Stimulated activated CD4-positive, alpha-beta T cell treated with anti-CD3 and anti-CD28 coated beads, Interleukin-2, amount 100 ng/mL, for 4 hours (primary cell): ENCODE results near the gene CSRNP2.
"Not testable (repeated sequence)": the region's sequence is repeated elsewhere in the genome, so short reads cannot be mapped to it uniquely, and the experiment has no call there.

Experiments
- DNase-seq: peaks from one replicate; pipeline ENCODE4 v3.0.0-alpha.2; 2020; ENCODE audit warnings: low read depth

Gene CSRNP2

DNA sequence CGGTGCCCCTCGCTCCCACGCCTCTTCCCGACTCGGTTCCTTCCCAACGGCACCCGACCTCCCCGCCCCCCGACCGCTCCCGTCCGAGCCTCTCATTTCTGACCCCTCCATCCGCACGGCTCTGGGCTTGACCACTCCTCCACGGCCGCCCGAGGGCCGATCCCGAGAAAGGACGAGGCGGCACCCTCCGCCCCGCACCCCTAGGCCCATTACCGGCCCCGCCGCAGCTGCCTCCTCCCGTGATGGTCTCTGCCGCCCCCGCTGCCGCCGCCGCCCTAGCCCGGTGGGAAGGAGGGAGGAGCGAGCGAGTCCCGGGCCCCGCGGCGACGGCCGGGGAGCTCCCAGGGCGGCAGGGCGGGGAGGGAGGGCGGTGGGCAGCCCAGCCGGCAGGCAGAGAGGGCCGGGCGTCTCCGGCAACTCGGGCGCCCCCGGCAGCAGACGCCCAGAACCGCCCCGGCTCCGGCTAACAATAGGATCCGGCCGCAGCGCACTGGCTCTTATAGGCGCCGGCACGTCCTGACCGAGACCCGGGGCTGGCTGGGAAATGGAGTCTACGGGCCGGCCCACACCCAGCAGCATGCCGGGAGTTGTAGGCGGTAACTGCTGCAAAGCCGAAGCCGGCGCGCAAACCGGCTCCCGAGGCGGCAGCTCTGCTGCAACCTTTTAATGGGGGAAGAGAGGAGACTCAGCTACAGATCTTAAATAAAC lies at the start of gene CSRNP2:
CSRNP2 (minus strand) TSS at position 471 of the 708 bp plus-strand sequence. CDS start 7,035 bp downstream, outside the sequence.
- DNase-seq, result peak; percentile 89

DNA sequence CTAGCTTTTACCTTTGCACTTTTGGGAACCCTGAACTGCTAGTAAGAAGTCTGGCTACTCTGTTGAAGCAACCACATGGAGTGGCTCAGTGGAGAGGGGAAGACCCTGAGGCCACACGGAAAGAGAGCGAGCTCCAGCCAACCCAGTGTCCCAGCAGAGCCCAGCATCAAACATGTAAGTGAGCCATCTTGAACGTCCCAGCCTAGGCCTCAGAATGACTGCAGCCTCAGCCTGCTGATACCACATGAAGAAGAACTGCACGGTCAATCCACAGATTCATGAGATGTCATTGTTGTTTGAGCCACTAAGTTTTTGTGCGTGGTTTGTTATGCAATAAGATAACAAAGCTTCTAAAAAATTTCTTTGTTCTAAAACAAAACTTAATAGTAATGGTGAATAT lies 49.3 kb upstream of the CSRNP2 start:
- no peak for DNase-seq

DNA sequence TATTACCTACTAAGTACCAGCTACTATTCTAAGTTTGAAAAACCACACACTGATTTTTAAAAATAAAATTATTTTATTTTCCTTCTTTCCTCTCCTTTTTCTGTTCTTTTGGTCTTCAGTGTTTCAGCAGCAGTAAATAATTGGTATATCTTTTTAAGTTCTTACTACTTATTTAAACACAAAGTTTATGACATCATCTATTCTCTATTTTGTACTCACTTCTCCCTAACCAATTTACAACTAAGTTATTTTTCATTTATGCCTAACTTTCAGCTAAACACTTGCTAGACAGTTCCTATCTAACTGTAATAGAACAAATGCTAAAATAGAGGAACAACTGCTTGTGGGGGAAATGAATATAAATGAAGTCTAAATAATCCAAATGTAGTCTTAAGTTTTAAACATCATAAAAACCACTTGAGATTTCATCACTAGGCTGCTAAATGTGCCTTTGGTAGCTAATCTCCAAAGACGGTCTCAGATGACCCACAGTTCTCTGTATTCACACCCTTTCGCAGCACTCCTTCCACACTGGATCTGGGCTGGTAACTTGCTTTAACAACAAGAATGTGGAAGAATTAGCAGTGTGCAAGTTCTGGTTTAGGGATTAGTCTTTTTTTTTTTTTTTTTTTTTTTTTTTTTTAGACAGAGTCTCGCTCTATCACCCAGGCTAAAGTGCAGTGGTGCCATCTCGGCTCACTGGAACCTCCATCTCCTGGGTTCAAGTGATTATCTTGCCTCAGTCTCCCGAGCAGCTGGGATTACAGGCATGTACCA lies 48.5 kb upstream of the CSRNP2 start:
- no peak for DNase-seq

DNA sequence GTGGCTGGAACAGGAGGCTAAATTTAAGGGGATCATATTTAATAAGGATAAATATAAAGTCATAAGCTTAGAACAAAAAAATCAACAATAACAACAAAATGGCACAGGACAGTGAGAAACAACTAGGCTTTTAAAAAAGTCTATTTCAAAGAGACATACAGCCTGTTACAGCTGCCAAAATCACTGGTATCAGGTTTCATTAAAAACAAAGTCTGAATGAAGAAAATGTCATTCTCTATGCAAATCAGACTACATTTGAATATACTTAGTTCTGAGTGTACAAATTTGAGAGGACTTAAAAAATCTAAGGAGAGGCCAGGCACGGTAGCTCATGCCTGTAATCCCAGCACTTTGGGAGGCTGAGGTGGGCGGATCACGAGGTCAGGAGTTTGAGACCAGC lies 45.5 kb upstream of the CSRNP2 start:
- DNase-seq, result no peak

DNA sequence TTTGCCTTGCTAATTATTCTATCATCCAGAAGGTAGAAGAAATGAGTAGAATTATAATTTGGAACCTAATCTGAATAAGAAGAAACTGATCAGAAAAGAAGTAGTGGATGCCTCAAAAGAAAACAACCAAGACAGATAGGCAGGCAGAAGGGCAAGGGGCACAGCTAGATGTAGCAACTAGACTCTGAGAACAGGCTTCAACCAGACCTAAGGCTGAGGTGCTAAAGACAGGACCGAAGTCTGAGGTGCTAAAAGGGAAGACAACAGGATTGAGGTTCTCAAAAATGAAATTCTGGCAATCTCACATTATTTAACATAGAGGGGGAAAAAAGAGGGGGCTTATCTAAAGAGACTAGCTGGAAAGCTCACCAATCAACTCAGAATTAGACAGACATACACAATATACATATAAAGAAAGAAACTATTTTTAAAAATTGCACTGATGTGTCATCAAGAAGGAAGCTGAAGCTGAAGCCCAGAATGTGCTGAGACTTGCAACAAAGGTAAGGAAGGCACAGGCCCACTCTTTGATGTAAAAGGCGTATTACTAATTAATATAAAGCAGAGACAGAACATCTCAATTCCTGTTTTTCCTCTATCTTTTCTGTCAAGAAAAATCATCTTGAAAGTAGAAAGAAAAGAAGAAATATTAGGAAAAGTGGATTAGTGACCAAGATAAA lies 43.8 kb upstream of the CSRNP2 start:
- no peak for DNase-seq

DNA sequence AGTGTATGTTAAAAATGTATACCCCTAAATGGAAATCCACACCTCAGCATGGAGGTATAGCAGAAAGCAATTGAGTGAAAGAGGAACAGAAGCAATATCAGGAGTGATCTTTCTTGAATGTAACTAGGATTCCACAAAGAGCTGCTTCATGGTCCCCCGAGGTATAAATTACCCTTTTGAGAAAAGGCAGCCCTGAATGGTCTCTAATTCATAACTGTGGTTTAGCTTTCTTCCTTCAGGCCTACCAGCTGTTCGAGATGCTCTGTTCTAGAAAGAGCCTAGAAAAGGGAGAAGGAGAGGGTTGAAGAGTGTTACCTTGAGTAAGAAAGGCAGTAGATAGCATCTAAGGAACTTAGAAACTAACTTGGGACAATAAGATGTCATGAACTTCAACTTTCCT lies 42.9 kb upstream of the CSRNP2 start:
- DNase-seq, result no peak

DNA sequence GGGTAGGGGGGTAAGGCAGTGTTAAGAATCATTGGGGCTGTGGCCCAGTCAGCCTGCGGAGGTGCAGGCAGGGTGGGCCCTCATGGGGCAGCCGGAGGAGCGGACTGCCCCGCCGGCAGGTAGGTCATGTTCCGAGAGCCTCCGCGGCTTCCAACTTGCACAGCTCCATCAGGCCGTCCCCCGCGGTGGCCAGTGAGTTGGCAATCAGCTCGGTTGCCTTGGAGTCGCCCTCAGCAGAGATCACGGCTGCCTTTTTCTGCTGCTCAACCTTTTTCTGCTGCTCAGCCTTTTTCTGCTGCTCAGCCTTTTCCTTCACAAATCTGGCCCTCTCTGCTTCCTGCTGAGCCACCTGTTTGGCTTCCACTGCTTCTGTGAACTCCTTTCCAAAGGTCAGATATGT lies 41.1 kb upstream of the CSRNP2 start:
- no peak for DNase-seq

GRCh38 chr12:51122844-51123243 lies 39.4 kb upstream of the CSRNP2 start:
- DNase-seq, result no peak

DNA sequence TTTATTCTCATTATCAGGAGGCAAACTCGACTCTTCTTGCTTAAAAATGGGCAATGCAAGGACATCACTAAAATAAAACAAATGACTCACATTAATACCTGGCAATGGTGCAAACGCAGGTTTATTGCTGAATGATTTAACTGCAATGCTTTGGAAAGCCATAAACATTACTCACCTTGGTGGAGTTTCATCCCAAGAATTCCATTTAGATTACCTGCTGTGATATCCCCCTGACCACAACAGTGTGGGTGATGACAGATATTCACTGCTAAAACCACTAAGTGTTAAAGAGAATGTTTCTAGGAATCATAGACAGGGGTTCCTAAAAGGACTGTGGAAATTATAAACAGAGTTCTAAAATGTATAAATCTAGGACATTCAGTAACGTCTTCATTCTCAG lies 35.3 kb upstream of the CSRNP2 start:
- DNase-seq, result no peak

- no peak for DNase-seq
These were observed 32.1 kb upstream of the CSRNP2 start for GRCh38 chr12:51115533-51115932.

- DNase-seq, result no peak
These were observed 24.7 kb upstream of the CSRNP2 start for GRCh38 chr12:51108136-51108535.

GRCh38 chr12:51103977-51104376 lies 20.6 kb upstream of the CSRNP2 start:
- no peak for DNase-seq

GRCh38 chr12:51098611-51099010 lies 15.2 kb upstream of the CSRNP2 start:
- no peak for DNase-seq

- no peak for DNase-seq
These were observed 7.4 kb upstream of the CSRNP2 start for GRCh38 chr12:51090705-51091229.

GRCh38 chr12:51087818-51088217 lies 4.4 kb upstream of the CSRNP2 start:
- no peak for DNase-seq

DNA sequence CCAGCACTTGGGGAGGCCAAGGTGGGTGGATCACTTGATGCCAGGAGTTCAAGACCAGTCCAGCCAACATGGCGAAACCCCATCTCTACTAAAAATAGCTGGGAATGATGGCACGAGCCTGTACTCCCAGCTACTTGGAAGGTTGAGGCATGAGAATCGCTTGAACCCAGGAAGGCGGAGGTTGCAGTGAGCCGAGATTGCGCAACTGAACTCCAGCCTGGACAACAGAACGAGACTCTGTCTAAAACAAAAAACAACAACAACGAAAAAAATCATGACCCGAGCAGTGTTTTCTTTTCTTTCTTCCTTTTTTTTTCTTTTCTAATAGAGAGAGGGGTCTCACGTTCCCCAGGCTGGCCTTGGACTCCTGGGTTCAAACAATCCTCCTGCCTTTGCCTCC lies 3.5 kb upstream of the CSRNP2 start:
- DNase-seq, result no peak

DNA sequence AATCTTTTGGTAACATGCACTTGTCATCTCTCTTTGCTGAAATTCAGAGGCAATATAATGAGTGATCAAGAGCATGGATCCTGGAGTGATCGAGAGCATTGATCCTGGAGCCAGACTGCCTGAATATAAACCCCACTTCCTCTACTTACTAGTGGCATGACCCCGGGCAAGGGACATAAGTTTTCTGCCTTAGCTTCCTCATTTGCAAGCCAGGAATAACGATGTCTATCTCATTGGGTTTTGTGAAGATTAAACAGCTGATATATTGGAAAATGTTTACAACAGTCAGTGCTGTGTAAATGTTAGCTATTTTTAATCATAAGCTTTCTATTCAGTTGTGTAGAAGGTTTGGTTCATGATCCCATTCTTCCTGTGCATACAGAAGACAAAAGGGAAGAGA lies 2.4 kb upstream of the CSRNP2 start:
- DNase-seq, result no peak

DNA sequence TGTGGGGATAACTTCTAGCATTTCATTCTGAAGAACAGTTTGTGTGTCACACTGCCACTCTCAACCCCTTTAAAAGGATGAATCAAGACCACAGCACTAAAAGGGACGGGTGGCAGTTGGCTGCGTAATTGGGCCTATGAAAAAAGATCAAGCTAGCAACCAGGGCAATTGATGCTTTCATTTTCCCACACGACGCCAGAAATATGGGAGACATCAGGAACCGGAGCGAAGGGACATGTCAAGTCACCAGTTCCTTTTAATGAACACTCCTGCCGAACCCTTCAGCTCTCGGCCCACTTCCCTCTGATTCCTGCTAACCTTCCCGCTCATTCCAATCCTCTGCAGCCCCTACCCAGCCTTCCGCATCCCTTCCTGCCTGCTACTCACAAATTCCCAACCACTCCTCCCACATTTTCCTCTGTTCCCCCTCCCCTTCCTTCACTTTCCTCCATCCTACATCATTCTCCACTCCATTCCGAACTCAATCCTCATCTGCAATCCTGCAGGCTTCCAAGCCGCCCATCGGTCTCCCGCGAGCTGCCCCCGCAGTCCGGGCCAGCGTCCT lies 753 bp downstream of the CSRNP2 start:
- peak; percentile 19 for DNase-seq

DNA sequence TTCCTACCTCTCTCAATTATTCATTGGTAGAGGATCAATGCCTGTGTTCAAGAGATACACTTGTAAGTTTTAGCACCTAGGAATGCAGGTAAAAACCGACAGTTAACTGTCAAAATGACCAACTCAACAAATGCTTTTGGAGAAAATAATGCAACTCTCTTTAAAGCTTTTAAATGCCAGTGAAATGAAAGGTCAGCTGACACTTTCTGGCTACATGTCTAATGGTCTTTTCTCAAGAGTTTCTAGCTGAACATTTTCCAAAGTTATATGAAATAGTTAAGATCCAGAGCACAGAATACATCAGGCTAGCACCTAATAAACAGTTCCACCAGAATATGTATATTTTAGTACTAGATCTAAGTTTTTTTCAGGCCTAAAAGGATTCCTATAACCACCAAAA lies 2.0 kb downstream of the CSRNP2 start:
- DNase-seq, result no peak

GRCh38 chr12:51080136-51080535 lies 3.3 kb downstream of the CSRNP2 start:
- DNase-seq, result no peak

- not testable (repeated sequence) for DNase-seq
These were observed 4.5 kb downstream of the CSRNP2 start for GRCh38 chr12:51078866-51079265.

GRCh38 chr12:51078346-51078745 lies 5.0 kb downstream of the CSRNP2 start:
- not testable (repeated sequence) for DNase-seq
